ENCODE measurements around the gene KCTD16.

KCTD16 gene

DNA sequence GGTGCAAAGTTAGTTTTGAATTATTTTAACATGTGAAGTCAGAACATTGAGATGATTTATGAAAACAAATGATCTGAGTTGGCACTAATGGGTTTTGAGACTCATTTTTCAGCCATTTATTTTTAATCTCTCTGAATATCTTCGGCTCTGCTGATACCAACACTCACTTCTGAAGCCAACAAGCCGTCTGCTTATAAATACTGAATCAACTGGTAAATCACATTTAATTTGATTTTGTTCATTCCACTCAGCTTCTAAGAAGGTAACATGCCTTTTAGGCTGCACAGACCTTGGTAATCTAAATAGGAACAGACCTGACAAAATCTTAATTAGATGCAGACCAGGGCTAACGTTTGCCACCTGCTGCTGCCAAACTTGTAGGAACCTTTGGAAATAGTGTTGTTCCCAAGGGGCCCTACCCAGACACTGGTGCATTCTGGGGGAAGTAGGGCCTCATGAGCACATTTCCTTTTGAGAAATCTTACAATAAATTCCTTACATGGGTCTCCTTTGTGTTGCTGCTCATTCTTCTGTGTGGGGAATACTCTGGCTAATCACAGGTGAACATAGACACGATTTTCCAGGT, 182.2 kb downstream of the KCTD16 start:
- DNase-seq, result no peak

- no peak for DNase-seq
These were observed 185.8 kb downstream of the KCTD16 start for GRCh38 chr5:144356489-144356888.

DNA sequence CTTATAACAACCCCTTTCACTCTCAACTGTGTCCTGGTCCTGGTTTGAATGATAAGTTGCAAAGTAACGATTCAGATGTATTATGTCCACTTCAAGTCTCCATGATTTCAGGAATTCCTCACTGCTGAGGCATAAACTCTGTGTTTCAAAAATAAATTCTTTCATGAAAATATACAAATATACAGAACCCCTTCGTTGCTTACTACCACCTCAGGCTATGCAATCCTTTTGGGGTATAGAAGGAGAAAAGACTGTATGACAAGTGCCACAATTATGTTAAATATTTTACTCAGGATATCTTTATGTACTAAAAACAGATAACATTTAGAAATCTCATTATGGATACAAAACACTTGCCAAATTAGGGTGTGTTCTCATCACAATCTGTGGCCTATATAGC, 190.7 kb downstream of the KCTD16 start:
- no peak for DNase-seq

DNA sequence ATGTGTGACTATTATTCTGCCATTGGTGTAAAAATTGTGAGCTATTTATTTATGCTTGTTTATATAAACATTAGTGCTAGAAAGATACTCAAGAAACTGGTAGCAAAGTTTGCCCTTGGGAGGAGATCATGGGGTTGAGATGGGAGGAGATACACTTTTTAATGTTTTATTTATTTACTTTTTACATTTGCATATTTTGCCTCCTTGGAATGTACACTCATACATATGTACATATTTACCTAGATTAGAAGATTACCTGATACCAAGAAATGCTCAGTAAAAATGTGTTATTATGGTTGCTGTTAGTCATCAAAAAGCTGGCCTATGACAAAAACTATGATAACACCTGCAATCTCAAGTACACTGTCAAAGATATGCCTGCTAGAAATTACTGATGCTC, 195.2 kb downstream of the KCTD16 start:
- DNase-seq, result no peak

DNA sequence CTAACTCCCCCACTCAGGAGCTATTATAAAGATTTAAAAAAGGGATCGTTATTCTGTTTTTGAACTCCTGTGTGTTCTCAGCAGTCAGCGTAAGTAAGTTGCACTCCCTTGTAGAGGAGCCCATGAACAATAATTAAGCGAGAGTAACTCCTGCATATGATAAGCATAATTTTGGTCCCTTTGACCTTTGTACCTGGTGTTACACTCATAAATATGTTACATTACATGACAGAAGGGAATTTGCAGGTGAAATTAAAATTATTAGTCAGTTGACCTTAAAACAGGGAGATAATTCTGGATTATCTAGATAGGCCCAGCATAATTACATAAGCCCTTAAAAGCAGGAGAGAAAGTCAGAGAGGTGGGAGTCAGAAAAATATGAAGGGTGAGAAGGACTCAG, 197.3 kb downstream of the KCTD16 start:
- no peak for DNase-seq

- DNase-seq, result no peak
These were observed 197.9 kb downstream of the KCTD16 start for GRCh38 chr5:144368556-144368955.

GRCh38 chr5:144369006-144369405, 198.3 kb downstream of the KCTD16 start:
- peak; percentile 46 for DNase-seq

GRCh38 chr5:144370273-144370672, 199.6 kb downstream of the KCTD16 start:
- DNase-seq, result peak; percentile 42

- DNase-seq, result no peak
These were observed 204.0 kb downstream of the KCTD16 start for GRCh38 chr5:144374637-144375036.

GRCh38 chr5:144377207-144377606, 206.5 kb downstream of the KCTD16 start:
- no peak for DNase-seq

- DNase-seq, result no peak
These were observed 208.0 kb downstream of the KCTD16 start for GRCh38 chr5:144378681-144379080.

DNA sequence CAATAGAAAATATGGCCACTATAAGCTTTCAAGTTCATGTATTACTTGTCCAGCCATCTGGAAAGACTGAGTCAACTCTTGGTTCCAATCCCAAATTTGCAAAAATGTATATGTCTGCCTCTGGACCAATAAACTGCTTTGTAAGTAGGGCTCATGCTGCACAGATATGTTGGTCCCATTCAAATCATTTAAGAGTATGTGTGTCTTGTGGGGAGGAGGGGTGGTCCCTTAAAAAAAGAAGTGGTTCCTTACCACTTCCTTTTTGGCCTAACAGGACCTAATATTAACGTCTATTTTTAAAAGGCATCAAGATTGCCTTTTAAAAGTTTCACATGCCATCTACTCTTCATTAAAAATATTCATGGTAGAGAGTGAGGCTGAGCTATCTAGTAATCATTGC, 214.9 kb downstream of the KCTD16 start:
- DNase-seq, result no peak

- DNase-seq, result no peak
These were observed 215.6 kb downstream of the KCTD16 start for GRCh38 chr5:144386315-144386714.

DNA sequence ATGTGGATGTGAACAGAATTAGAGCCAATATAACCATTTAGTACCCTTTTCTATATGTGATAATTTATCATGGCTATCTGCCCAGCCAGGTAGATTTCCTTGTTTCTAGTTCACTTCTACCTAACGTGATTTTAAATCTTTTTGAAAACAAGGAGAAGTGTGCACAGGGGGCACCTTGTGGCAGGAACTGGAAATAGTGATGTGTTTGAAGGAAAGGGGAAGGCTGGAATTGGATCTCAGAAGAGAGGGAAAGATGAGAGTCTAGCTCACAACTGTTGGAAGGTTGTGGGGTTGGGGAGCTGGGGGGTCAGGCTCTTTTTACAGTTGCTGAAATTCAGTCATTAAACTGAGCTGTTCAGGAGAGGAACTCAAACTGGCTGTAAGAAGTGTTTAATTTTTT, 219.5 kb downstream of the KCTD16 start:
- no peak for DNase-seq

GRCh38 chr5:144391044-144391443, 220.4 kb downstream of the KCTD16 start:
- no peak for DNase-seq

DNA sequence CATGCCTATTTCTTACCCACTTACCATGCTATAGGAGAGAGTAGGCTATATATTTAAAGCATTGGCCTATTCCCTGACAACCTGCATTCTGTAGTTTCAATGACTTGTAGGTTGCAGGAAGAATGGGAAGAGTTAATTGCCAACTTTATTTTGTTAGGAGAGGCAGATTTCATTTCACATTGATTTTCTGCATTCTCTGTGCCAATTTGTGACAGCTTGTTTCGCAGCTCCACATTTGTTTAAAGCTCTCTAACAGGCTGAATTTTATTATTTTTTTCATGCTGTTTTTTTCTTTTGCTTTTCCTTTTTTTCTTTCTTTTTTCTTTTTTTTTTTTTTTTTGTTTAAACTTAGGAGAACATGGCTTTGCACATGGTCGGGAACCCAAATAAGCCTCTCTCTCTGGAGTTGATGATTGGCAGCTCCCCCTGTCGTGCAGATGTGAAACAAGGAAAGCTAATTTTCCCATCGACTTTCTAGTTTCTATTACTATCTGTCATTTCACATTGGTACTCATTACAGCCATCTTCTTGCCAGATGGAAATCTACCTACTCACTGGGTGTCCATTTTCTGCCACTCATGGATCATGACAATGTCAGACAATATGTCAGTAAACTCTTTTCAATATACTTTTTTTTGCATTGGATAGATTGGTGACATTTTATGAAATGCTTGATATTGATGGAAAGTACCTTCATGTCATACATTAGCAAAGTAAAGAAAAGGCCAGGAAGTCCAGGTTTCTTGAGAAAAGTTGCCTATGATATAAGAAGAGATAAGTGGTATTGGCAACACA, 223.2 kb downstream of the KCTD16 start:
- no peak for DNase-seq

- DNase-seq, result no peak
These were observed 225.0 kb downstream of the KCTD16 start for GRCh38 chr5:144395704-144396103.

DNA sequence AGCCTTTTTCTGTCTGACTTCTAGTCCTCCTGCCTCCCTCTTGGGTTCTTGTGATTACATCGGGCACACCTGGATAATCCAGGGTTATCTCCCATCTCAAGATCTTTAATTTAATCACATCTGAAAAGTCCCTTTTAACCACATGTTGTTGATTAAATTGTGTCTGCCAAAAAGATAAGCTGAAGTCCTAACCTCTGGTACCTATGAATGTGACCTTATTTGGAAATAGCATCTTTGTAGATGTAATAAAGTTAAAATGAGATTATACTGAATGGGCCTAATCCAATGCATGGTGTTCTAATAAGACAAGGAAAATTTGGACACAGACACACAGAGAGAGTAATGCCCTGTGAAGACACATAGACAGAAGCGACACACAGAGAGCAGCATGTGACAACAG, 232.4 kb downstream of the KCTD16 start:
- DNase-seq, result no peak

DNA sequence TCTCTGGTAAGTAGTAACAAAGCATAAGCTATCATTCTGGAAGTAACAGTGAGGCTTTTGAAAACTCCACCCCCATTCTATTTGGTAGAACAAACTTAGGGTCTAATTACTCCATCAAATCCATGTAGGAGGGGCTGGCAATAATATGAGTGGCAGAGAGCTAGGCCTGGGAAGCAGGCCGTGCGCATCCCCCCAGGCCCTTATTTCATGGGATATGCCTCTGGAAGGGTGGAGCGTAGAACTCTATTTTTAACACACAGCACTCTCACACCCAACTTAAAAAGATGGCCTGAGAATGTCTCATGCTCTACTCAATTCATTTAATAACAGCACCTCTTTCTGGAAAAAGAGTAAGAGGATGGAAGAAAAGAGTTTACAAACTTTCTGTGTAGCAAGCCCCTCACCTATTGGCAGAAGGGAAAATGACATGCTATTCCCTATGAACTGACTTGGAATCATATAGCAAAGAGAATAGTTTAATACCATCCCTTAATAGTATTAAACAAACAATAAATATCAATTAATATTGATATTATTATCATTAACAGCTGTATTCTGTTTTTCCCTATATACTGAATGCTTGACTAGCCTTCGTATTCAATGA, 233.2 kb downstream of the KCTD16 start:
- no peak for DNase-seq

DNA sequence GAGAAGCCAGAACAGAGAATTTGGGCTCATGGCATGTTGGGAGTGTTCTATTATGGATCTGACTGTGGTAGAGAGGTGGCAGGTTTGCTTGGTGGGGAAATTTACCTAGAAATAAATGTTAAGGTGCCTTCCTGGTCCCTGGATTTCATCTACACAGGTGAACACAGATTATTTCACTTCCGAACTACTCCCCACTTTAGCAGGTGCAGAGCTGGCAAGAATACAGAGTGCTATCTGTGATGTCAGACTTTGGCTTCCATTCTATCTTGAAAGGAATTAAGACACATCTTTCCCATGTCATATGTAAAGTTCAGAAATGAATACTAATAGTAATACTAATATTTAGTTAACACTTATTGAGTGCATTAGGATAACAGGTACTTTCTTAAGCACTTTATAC, 234.0 kb downstream of the KCTD16 start:
- DNase-seq, result no peak

GRCh38 chr5:144405991-144406390, 235.3 kb downstream of the KCTD16 start:
- no peak for DNase-seq

- DNase-seq, result no peak
These were observed 235.8 kb downstream of the KCTD16 start for GRCh38 chr5:144406442-144406841.

DNA sequence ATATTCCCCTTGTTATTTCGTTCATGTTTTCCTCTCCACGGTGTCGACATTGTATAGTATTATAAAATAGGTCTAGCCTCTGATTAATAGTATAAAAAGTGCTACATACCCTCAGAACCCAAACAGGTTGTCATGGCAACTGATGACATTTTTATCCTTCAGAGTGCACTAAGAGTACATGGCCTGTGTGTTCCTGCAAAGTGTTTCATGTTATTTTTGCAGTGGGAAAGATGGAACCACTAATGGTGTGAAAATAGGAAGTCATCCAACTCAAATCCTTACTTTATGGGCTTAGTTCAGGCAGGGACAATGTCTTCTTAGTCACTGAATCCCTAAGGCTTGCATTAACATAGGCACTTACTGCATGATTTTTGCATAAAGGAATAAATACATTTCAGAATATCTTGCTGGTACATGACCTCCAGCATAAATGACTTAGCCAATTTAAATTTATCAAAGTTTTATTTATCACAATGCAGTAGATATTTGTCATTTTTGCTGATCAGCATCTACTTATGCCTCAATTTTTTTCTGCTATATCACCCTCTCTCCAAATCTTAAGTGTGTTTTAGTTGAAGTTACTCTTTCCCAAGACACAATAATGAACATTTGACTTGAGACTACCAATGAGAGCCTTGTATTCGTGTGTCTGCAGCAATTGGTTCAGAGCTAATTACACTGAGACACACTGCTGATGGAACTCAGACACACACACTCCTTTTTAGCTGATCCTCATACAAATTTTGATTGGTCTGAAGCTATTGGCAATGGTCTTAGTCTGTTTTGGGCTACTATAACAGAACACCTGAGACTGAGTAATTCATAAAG, 243.7 kb downstream of the KCTD16 start:
- DNase-seq, result no peak

GRCh38 chr5:144416196-144416595, 245.5 kb downstream of the KCTD16 start:
- no peak for DNase-seq
